ENCODE measurements around the gene ATG101. TPM values are rescaled to one million over a fixed set of nuclear protein-coding genes. Genes with fewer than 3 reads are reported as not detected.

The ATG101 gene
- total and polyA plus RNA-seq, 7 donors: 25.1 to 154 (median 35.3) TPM

DNA sequence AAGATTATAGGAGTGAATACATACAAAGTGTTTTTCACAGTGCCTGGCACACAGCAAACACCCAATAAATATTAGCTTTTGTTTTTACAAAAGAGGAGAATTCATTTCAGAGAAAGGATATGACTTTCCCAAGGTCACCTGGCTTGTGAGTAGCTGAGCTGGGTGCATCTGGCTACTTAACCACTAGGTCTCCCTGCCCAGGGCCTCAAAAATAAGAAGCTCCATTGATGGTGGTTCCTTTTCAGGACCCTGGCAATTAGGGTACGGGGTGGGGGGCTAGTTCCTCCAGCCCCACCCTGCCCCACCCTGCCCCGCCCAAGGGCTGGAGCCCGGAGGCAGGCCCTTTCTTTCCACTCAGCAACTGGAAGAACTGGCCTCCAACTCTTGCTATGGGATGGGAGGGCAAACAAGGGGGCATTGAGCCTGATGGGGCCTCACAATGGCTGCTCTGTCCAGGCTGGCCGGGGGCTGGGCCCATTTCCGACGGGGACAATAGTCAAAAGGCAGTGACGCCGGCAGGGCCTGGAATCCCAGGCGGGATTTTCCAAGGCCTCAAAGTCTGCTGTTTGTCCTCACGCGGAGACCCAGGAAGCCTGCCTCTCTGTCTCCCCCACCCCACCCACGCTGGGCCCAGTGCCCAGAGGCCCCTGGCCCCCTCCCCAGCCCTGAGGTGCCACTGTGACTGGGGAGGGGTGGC is 8.2 kb upstream of the ATG101 start:
- peaks cover 0 to 32% of the 10 kb centered on the region in 2 donors for H3K36me3 ChIP-seq (ENCODE audit: insufficient read depth in 1 of 2, low read depth in 1 of 2)
- H3K4me3 ChIP-seq: no peak overlapping the region
- H3K9me3 ChIP-seq: no peaks in the 10 kb centered on the region
- TF ChIP-seq CTCF (IDR thresholded peaks at IDR 0.05): no peak
- ATAC-seq: no peak
- H3K27me3 ChIP-seq (ENCODE audit: insufficient read depth in 3 of 3, low read length in 2 of 3): no peaks in the 10 kb centered on the region
- peak overlapping the region; percentile 75 for H3K27ac ChIP-seq
- DNase-seq: no peak
- peaks cover 30% of the 10 kb centered on the region for H3K4me1 ChIP-seq
- WGBS, 3 donors: 62 to 70% (median 65%) methylated on average over 12 of the region's 12 CpGs
- intact Hi-C loops (cut with DNase I): no loop called here

- DNase-seq: no peak
- WGBS, 3 donors: 36 to 52% (median 45%) methylated on average over 6 of the region's 6 CpGs
- no peaks in the 10 kb centered on the region for H3K27me3 ChIP-seq (ENCODE audit: insufficient read depth in 3 of 3, low read length in 2 of 3)
- no peak overlapping the region for H3K4me3 ChIP-seq
- intact Hi-C loops (cut with DNase I): no loop called here
- peaks cover 26% of the 10 kb centered on the region for H3K4me1 ChIP-seq
- peaks cover 0 to 24% of the 10 kb centered on the region in 2 donors for H3K36me3 ChIP-seq (ENCODE audit: insufficient read depth in 1 of 2, low read depth in 1 of 2)
- no peak for TF ChIP-seq CTCF (IDR thresholded peaks at IDR 0.05)
- H3K27ac ChIP-seq: peak overlapping the region; percentile 75
- H3K9me3 ChIP-seq: no peaks in the 10 kb centered on the region
- ATAC-seq: peak in 3 of 4 donors; percentile 4 to 18 (median 7)
Measured at GRCh38 chr12:52062167-52063081, 7.4 kb upstream of the ATG101 start.

GRCh38 chr12:52063082-52063924 is 6.5 kb upstream of the ATG101 start:
- WGBS, 3 donors: 22 to 43% (median 23%) methylated on average over 19 to 20 of the region's 20 CpGs
- ATAC-seq (peak; percentile 34 to 76 (median 58)), DNase-seq (peak; percentile 47 to 86)
- Histone ChIP-seq H3K27me3 (ENCODE audit: insufficient read depth in 3 of 3, low read length in 2 of 3) (no peaks in the 10 kb centered on the region), H3K4me1 (peaks cover 26% of the 10 kb centered on the region), H3K9me3 (no peaks in the 10 kb centered on the region), H3K4me3 (no peak overlapping the region), H3K27ac (peak overlapping the region; percentile 75), H3K36me3 (ENCODE audit: insufficient read depth in 1 of 2, low read depth in 1 of 2) (peaks cover 0 to 15% of the 10 kb centered on the region in 2 donors)
- intact Hi-C loops (cut with DNase I): no loop called here
- no peak for TF ChIP-seq CTCF (IDR thresholded peaks at IDR 0.05)

DNA sequence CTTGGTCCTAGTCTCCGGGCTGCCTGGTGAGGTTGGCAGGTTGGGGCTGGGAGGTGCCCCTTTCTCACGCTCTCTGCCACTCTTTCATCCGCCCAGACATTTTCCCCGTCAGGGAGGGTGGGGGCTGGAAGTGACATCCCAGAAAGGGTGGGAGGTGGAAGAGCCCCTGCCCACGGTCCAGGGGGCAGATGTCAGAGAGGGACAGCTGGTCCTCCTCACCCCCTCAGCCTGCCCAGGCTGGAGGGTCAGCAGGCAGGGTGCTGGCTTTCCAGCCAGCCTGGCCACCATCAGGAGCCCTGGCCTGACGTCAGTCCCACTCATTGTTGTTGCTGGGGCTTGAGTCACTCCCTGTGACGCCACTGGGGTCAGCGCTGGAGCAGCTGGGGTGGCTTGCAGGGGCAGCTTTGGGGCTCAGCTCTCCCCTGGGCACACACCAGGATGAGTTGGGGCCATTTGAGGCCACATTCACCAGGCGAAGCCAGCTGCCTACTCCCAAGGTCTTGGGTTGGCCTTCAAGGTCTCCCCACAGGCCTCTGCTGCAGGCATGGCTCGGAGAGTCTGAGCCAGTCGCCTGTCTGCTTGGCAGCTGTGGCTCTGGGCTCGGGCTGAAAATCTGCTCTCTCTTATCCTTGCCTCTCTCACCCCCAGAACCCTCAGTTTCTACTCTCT is 5.7 kb upstream of the ATG101 start:
- ATAC-seq (peak; percentile 57 to 66 (median 66)), DNase-seq (peak; percentile 77 to 89)
- Histone ChIP-seq H3K4me3 (no peak overlapping the region), H3K27ac (peak overlapping the region; percentile 75), H3K4me1 (peaks cover 29% of the 10 kb centered on the region), H3K36me3 (ENCODE audit: insufficient read depth in 1 of 2, low read depth in 1 of 2) (peaks cover 0 to 7% of the 10 kb centered on the region in 2 donors), H3K9me3 (no peaks in the 10 kb centered on the region), H3K27me3 (ENCODE audit: insufficient read depth in 3 of 3, low read length in 2 of 3) (no peaks in the 10 kb centered on the region)
- intact Hi-C loops (cut with DNase I): no loop called here
- WGBS, 3 donors: 16 to 44% (median 32%) methylated on average over 12 of the region's 12 CpGs
- no peak for TF ChIP-seq CTCF (IDR thresholded peaks at IDR 0.05)

Measured in psoas muscle (tissue), 8 donors.